PC-3 (cell line): ENCODE results near the gene PTH1R. TPM values are rescaled to one million over a fixed set of nuclear protein-coding genes. Genes with fewer than 3 reads are reported as not detected.

Source experiments
- ATAC-seq: fragments of 200-7000 bp; cut with Tn5 transposase; 2 replicates; pipeline ENCODE4 v1.9.1; 2020; ENCODE audit warnings: mild to moderate bottlenecking, moderate library complexity
- BruUV-seq: library from RNA; stranded (reverse); fragments of 400-500 nt; replicated peaks from 2 replicates; lab custom pipeline; 2021; lab: Mats Ljungman, UMichigan
- CTCF ChIA-PET: fragments of 300-600 bp; sonication (Branson Sonifier 250); formaldehyde crosslinking; loops from one replicate; lab custom pipeline; 2022; ENCODE audit warnings: antibody characterized with exemption; lab: Charles Lee
- POLR2A ChIA-PET: fragments of 300-600 bp; sonication (Branson Sonifier 250); formaldehyde crosslinking; loops from one replicate; lab custom pipeline; 2022; ENCODE audit warnings: antibody characterized with exemption; ENCODE audit not compliant: unreplicated experiment; lab: Charles Lee
- DNase-seq: peaks from one replicate; pipeline ENCODE4 v3.0.0-alpha.2; 2015
- H2AFZ ChIP-seq: fragments of 300-600 bp; sonication (generic); 2 replicates; pipeline ENCODE4 v1.6.0; 2016; ENCODE audit warnings: antibody characterized with exemption, low read length
- H3F3A ChIP-seq: fragments of 300-600 bp; sonication (generic); one replicate; pipeline ENCODE4 v1.6.0; 2017; ENCODE audit warnings: antibody characterized with exemption, low read length, control low read depth, mild to moderate bottlenecking; ENCODE audit not compliant: unreplicated experiment
- H3K27ac ChIP-seq: fragments of 300-600 bp; sonication (generic); 2 replicates; pipeline ENCODE4 v1.5.1; 2016; ENCODE audit warnings: mild to moderate bottlenecking, low read length
- H3K27me3 ChIP-seq: fragments of 300-600 bp; sonication (generic); 2 replicates; pipeline ENCODE4 v1.6.1; 2016; ENCODE audit warnings: low read length, mixed read lengths
- H3K36me3 ChIP-seq: fragments of 300-600 bp; sonication (generic); 2 replicates; pipeline ENCODE4 v1.6.1; 2016; ENCODE audit warnings: low read depth, mixed run types, low read length, mixed read lengths
- H3K4me1 ChIP-seq: fragments of 300-600 bp; sonication (generic); 2 replicates; pipeline ENCODE4 v1.5.1; 2016; ENCODE audit warnings: low read length; ENCODE audit not compliant: insufficient read depth
- H3K4me2 ChIP-seq: fragments of 300-600 bp; sonication (generic); 2 replicates; pipeline ENCODE4 v1.6.0; 2016; ENCODE audit warnings: low read length
- H3K4me3 ChIP-seq: fragments of 300-600 bp; sonication (generic); 2 replicates; pipeline ENCODE4 v1.5.1; 2016; ENCODE audit warnings: mild to moderate bottlenecking, low read length, mixed read lengths
- H3K79me2 ChIP-seq: fragments of 300-600 bp; sonication (generic); 2 replicates; pipeline ENCODE4 v1.6.1; 2017; ENCODE audit warnings: low read length, mixed read lengths
- H3K9ac ChIP-seq: fragments of 300-600 bp; sonication (generic); 2 replicates; pipeline ENCODE4 v1.6.0; 2016; ENCODE audit warnings: mild to moderate bottlenecking, low read length
- H3K9me2 ChIP-seq: fragments of 300-600 bp; sonication (generic); replicated peaks from 2 replicates; pipeline ENCODE4 v1.6.1; 2016; ENCODE audit warnings: mixed run types, low read length, mixed read lengths
- H3K9me3 ChIP-seq: fragments of 300-600 bp; sonication (generic); 2 replicates; pipeline ENCODE4 v1.6.1; 2016; ENCODE audit warnings: low read length, mixed read lengths
- H4K20me1 ChIP-seq: fragments of 300-600 bp; sonication (generic); 2 replicates; pipeline ENCODE4 v1.6.1; 2016; ENCODE audit warnings: low read length, mixed read lengths
- CTCF ChIP-seq: fragments of 300-600 bp; sonication (generic); conservative IDR thresholded peaks from 2 replicates; pipeline ENCODE4 v1.5.1; 2017; ENCODE audit warnings: antibody characterized with exemption, low read depth, mild to moderate bottlenecking, low read length
- EZH2 ChIP-seq: fragments of 300-600 bp; sonication (generic); IDR thresholded peaks from one replicate; pipeline ENCODE4 v1.6.1; 2017; ENCODE audit warnings: antibody characterized with exemption, mild to moderate bottlenecking, low read length; ENCODE audit not compliant: unreplicated experiment
- EZH2phosphoT487 ChIP-seq: fragments of 300-600 bp; sonication (generic); IDR thresholded peaks from 2 replicates; pipeline ENCODE4 v1.6.1; 2018; ENCODE audit warnings: mild to moderate bottlenecking, antibody characterized with exemption, low read length, borderline replicate concordance
- intact Hi-C: fragments of 100-400 bp; cut with micrococcal nuclease; formaldehyde crosslinking; loops from 2 replicates; pipeline ENCODE4 v1.9.0; 2023
- total RNA-seq: library from RNA; depleted of rRNA; stranded (reverse); fragments of >200 nt; gene quantifications from 2 replicates; pipeline ENCODE4 v1.2.3, GENCODE V29; 2014

The PTH1R gene
- total RNA-seq, 1 experiment from 2014 or later: not detected

DNA sequence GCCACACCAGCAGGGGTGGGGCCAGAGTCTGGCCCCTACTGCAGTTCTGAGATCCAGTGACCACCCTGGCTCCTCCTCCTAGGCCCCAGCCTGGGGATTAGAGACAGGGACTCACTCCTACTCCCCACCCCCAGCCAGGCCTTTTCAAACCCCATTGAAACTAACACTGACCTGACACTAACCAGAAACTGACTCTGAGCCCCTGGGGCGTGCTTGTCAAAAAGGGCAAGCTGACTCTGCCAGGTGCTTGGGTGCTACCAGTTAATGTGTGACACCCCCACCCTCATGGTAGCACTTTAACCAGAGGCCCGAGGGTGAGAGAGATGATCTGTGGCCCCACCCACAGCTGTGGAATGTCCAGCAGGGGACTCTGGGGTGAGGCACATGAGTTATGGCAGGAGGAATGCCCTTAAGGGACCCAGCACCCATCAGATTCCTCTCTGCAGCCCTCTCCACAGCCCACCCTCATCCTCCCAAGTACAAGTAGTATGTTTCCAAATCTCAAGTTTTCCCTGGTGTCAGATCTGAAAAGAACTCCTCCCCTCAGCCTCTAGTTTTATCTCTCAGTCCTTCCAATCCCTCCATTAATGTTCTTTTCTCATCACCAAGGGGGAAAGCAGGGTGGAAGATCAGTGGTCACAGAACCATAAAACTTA is 1.4 kb downstream of the PTH1R start:
- Histone ChIP-seq H3K4me2 (no peak overlapping the region), H3K79me2 (no peaks in the 10 kb centered on the region), H3K4me1 (no peaks in the 10 kb centered on the region), H3K9me2 (no peaks in the 10 kb centered on the region), H4K20me1 (no peaks in the 10 kb centered on the region), H3K27me3 (peaks cover 24% of the 10 kb centered on the region), H3F3A (no peaks in the 10 kb centered on the region), H3K36me3 (no peaks in the 10 kb centered on the region), H3K27ac (no peak overlapping the region), H2AFZ (no peak overlapping the region), H3K4me3 (no peak overlapping the region), H3K9me3 (no peaks in the 10 kb centered on the region), H3K9ac (no peak overlapping the region)
- DNase-seq (peak; percentile 23), ATAC-seq (peak; percentile 39)
- BruUV-seq: no TSS peak
- ChIA-PET CTCF (no interaction called here), POLR2A (no interaction called here)
- TF ChIP-seq EZH2phosphoT487 (no peak), CTCF (no peak), EZH2 (no peak)
- intact Hi-C loops: no loop called here

DNA sequence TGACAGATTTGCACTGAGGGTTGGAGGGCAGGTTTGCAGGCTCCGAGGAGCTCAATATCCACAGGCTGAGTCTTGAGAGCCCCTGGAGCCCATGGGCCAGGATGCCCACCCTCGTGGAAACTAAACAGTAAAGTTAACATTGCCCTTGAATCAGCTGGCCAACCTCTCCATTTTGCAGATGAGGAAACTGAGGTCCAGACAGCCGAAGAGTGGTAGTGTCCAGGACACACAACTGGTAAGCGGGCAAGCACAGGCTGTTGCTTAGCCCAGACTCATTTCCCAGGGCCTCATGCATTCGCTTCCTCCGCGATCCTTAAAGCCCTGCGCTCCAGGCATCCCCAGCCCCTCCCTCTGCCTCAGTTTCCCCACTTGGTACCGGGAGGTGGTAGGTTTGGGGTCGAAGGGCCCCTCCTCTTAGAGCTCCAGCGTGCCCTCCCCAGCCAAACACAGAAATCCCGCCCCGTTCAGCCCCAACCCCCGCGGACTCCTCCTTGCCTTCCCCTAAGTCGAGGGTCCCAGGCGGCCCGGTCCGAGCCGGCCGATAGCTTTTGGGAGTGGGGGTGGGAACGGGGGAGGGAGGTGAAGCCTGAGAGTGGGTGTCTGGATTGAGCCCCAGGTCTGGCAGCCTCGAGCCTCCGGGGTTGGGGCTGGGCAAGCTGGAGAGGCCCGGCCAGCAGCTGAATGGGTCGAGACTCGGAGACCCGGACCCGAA is 3.5 kb downstream of the PTH1R start:
- TF ChIP-seq EZH2: no peak
- TF ChIP-seq EZH2phosphoT487: no peak
- no peak for TF ChIP-seq CTCF
- Histone ChIP-seq H3K9me2 (no peaks in the 10 kb centered on the region), H3K9me3 (no peaks in the 10 kb centered on the region), H3K4me1 (no peaks in the 10 kb centered on the region), H3K79me2 (no peaks in the 10 kb centered on the region), H3F3A (no peaks in the 10 kb centered on the region), H3K27me3 (peaks cover 28% of the 10 kb centered on the region), H3K9ac (no peak overlapping the region), H3K36me3 (no peaks in the 10 kb centered on the region), H4K20me1 (no peaks in the 10 kb centered on the region), H3K27ac (no peak overlapping the region), H3K4me2 (no peak overlapping the region), H2AFZ (no peak overlapping the region), H3K4me3 (no peak overlapping the region)
- BruUV-seq: no TSS peak
- CTCF ChIA-PET: interaction anchor here (0.6 kb wide), 1 partner anchor 35 kb away, joined by 3 read pairs; no protein-coding TSS in a partner anchor
- ATAC-seq: no peak
- intact Hi-C loops: no loop called here
- POLR2A ChIA-PET: no interaction called here
- DNase-seq: no peak
